HepG2 (cell line): Measurements from ENCODE around the gene RETREG2. TPM values are rescaled to one million over a fixed set of nuclear protein-coding genes. Genes with fewer than 3 reads are reported as not detected.

Experiments
- DMAP1 ChIP-seq: IDR thresholded peaks from 2 replicates; pipeline ENCODE4 v1.6.1; 2016
- NR2F2 ChIP-seq: IDR thresholded peaks from 2 replicates; pipeline ENCODE4 v1.6.1; 2012; ENCODE audit warnings: low read depth, inconsistent platforms, borderline replicate concordance
- POGK ChIP-seq: sonication (generic); formaldehyde crosslinking; conservative IDR thresholded peaks from 2 replicates; pipeline ENCODE4 v1.8.0; 2022; ENCODE audit warnings: mild to moderate bottlenecking, moderate library complexity, missing genetic modification reagents
- POGZ ChIP-seq: sonication (generic); formaldehyde crosslinking; IDR thresholded peaks from 2 replicates; pipeline ENCODE4 v1.4.0; 2020; ENCODE audit warnings: mild to moderate bottlenecking, missing genetic modification reagents
- RBFOX2 ChIP-seq: fragments of 200-400 bp; formaldehyde crosslinking; IDR thresholded peaks from 2 replicates; pipeline ENCODE4 v1.6.1; 2017; ENCODE audit warnings: low read depth, mild to moderate bottlenecking, low read length
- SALL2 ChIP-seq: sonication (generic); formaldehyde crosslinking; IDR thresholded peaks from 2 replicates; pipeline ENCODE4 v1.8.1; 2023; ENCODE audit warnings: mild to moderate bottlenecking, missing genetic modification reagents, inconsistent platforms
- THAP9 ChIP-seq: sonication (generic); formaldehyde crosslinking; IDR thresholded peaks from 2 replicates; pipeline ENCODE4; 2020; ENCODE audit warnings: missing genetic modification reagents, mild to moderate bottlenecking, borderline replicate concordance
- ZBTB38 ChIP-seq: sonication (generic); formaldehyde crosslinking; IDR thresholded peaks from 2 replicates; pipeline ENCODE4 v1.5.1; 2020; ENCODE audit warnings: mild to moderate bottlenecking, missing genetic modification reagents
- ZEB1 ChIP-seq: IDR thresholded peaks from 2 replicates; pipeline ENCODE4 v1.6.1; 2012; ENCODE audit warnings: mild to moderate bottlenecking, low read depth, inconsistent platforms; ENCODE audit not compliant: insufficient replicate concordance
- ZNF136 ChIP-seq: sonication (generic); formaldehyde crosslinking; IDR thresholded peaks from 2 replicates; pipeline ENCODE4 v1.8.1; 2022; ENCODE audit warnings: low read depth, mild to moderate bottlenecking, moderate library complexity, missing genetic modification reagents
- ZNF234 ChIP-seq: sonication (generic); formaldehyde crosslinking; conservative IDR thresholded peaks from 2 replicates; pipeline ENCODE4 v1.5.1; 2020; ENCODE audit warnings: mild to moderate bottlenecking, missing genetic modification reagents
- ZNF275 ChIP-seq: sonication (generic); formaldehyde crosslinking; IDR thresholded peaks from 2 replicates; pipeline ENCODE4 v1.8.0; 2022; ENCODE audit warnings: missing genetic modification reagents, mild to moderate bottlenecking, inconsistent platforms, borderline replicate concordance
- ZNF280B ChIP-seq: sonication (generic); formaldehyde crosslinking; IDR thresholded peaks from 2 replicates; pipeline ENCODE4 v1.5.0; 2020; ENCODE audit warnings: missing genetic modification reagents, mild to moderate bottlenecking, borderline replicate concordance
- ZNF432 ChIP-seq: sonication (generic); formaldehyde crosslinking; IDR thresholded peaks from 2 replicates; pipeline ENCODE4 v1.5.0; 2020; ENCODE audit warnings: missing genetic modification reagents, mild to moderate bottlenecking, borderline replicate concordance
- ZNF512 ChIP-seq: sonication (generic); formaldehyde crosslinking; IDR thresholded peaks from 2 replicates; pipeline ENCODE4 v1.4.0; 2020; ENCODE audit warnings: mild to moderate bottlenecking, missing genetic modification reagents
- ZNF782 ChIP-seq: sonication (generic); formaldehyde crosslinking; IDR thresholded peaks from 2 replicates; pipeline ENCODE4 v1.4.0; 2020; ENCODE audit warnings: missing genetic modification reagents, mild to moderate bottlenecking, borderline replicate concordance
- ZSCAN5A ChIP-seq: sonication (generic); formaldehyde crosslinking; IDR thresholded peaks from 2 replicates; pipeline ENCODE4 v1.8.0; 2022; ENCODE audit warnings: mild to moderate bottlenecking, missing genetic modification reagents, borderline replicate concordance
- polyA plus RNA-seq, 8 experiments: library from polyadenylated mRNA; depleted of rRNA in 3 of 8; stranded (reverse) in 7 of 8; unstranded in 1 of 8; fragments of >200 nt; fragmentation: Illumina TruSeq in 4 of 8; extraction: Trizol in 4 of 8; gene quantifications; 2 replicates each; pipeline versions ENCODE4 v1.2.1 to v1.2.3, GENCODE V29; 2011 to 2016; ENCODE audit warnings: low read depth in 4 of 8, missing spikeins in 1 of 8, mixed read lengths in 1 of 8; ENCODE audit not compliant: insufficient read depth in 1 of 8
- total RNA-seq, 5 experiments: library from RNA; depleted of rRNA; stranded (reverse); fragments of >200 nt; fragmentation: Illumina TruSeq; extraction: Trizol; gene quantifications; 2 replicates each; pipeline ENCODE4 v1.2.3, GENCODE V29; 2016; ENCODE audit warnings: low read depth in 1 of 5

Gene RETREG2
- total and polyA plus RNA-seq, 2 of the 13 experiments (the other 11 are each of a cell fraction or from before 2014, with no cell fraction given): 86.0 to 134 TPM

GRCh38 chr2:219160186-219161017 lies 17.7 kb upstream of the RETREG2 start, which contains the start of gene NHEJ1 (continued):
- TF ChIP-seq ZSCAN5A (CRISPR knock-in tag) (peak; percentile 86; the same call in 1 of the 2 replicates), NR2F2 (peak; percentile 3; the same call in 1 of the 2 replicates), ZNF136 (CRISPR knock-in tag) (peak; percentile 94), ZNF234 (CRISPR knock-in tag) (no peak; the same call in 1 of the 2 replicates), ZNF275 (CRISPR knock-in tag) (peak; percentile 69), RBFOX2 (peak; percentile 97), ZNF280B (CRISPR knock-in tag) (peak; percentile 82), ZEB1 (no peak), THAP9 (CRISPR knock-in tag) (peak; percentile 92), SALL2 (peak; percentile 96), ZBTB38 (peak; percentile 56), DMAP1 (peak; percentile 93), ZNF432 (no peak), POGZ (CRISPR knock-in tag) (peak; percentile 64), ZNF782 (no peak; the same call in 1 of the 2 replicates), POGK (peak; percentile 96), ZNF512 (CRISPR knock-in tag) (no peak)
